Measurements from ENCODE around the gene MAML3. TPM values are rescaled to one million over a fixed set of nuclear protein-coding genes. Genes with fewer than 3 reads are reported as not detected.

MAML3 gene
- total RNA-seq, 1 donor, result 0.72 TPM

- Histone ChIP-seq H4K20me1 (ENCODE audit: insufficient read depth, low read length) (no peaks in the 10 kb centered on the region), H3K36me3 (ENCODE audit: insufficient read depth, low read length) (no peaks in the 10 kb centered on the region), H2AFZ (ENCODE audit: low read length) (no peak overlapping the region), H3K79me2 (ENCODE audit: insufficient read depth, low read length) (no peaks in the 10 kb centered on the region), H3K27ac (ENCODE audit: low read depth, low read length) (no peak overlapping the region), H3K4me3 (ENCODE audit: insufficient read depth, low read length) (no peak overlapping the region), H3K4me1 (ENCODE audit: insufficient read depth, low read length) (peaks cover 6% of the 10 kb centered on the region), H3K27me3 (ENCODE audit: insufficient read depth, low read length) (no peaks in the 10 kb centered on the region), H3K9me3 (ENCODE audit: low read depth, low read length) (no peaks in the 10 kb centered on the region), H3K4me2 (ENCODE audit: insufficient read depth, low read length) (no peak overlapping the region)
- no peak for TF ChIP-seq CTCF (IDR thresholded peaks at IDR 0.05; ENCODE audit: extremely low read depth, low read depth, low read length)
- no peak for DNase-seq (ENCODE audit: insufficient read length, low spot score, missing footprints)
Observed at GRCh38 chr4:140130677-140131076, 23.3 kb downstream of the MAML3 start.

GRCh38 chr4:140127422-140127821, 26.6 kb downstream of the MAML3 start:
- no peak overlapping the region for H3K4me3 ChIP-seq (ENCODE audit: insufficient read depth, low read length)
- no peaks in the 10 kb centered on the region for H3K27me3 ChIP-seq (ENCODE audit: insufficient read depth, low read length)
- no peak overlapping the region for H3K27ac ChIP-seq (ENCODE audit: low read depth, low read length)
- H4K20me1 ChIP-seq (ENCODE audit: insufficient read depth, low read length), result no peaks in the 10 kb centered on the region
- H2AFZ ChIP-seq (ENCODE audit: low read length), result no peak overlapping the region
- H3K9me3 ChIP-seq (ENCODE audit: low read depth, low read length), result no peaks in the 10 kb centered on the region
- DNase-seq (ENCODE audit: insufficient read length, low spot score, missing footprints), result no peak
- no peak overlapping the region for H3K4me2 ChIP-seq (ENCODE audit: insufficient read depth, low read length)
- no peak for TF ChIP-seq CTCF (IDR thresholded peaks at IDR 0.05; ENCODE audit: extremely low read depth, low read depth, low read length)
- no peaks in the 10 kb centered on the region for H3K36me3 ChIP-seq (ENCODE audit: insufficient read depth, low read length)
- H3K79me2 ChIP-seq (ENCODE audit: insufficient read depth, low read length), result no peaks in the 10 kb centered on the region
- peaks cover 4% of the 10 kb centered on the region for H3K4me1 ChIP-seq (ENCODE audit: insufficient read depth, low read length)

GRCh38 chr4:140126261-140126660, 27.7 kb downstream of the MAML3 start:
- Histone ChIP-seq H3K27me3 (ENCODE audit: insufficient read depth, low read length) (no peaks in the 10 kb centered on the region), H3K4me2 (ENCODE audit: insufficient read depth, low read length) (no peak overlapping the region), H3K9me3 (ENCODE audit: low read depth, low read length) (no peaks in the 10 kb centered on the region), H4K20me1 (ENCODE audit: insufficient read depth, low read length) (no peaks in the 10 kb centered on the region), H3K27ac (ENCODE audit: low read depth, low read length) (no peak overlapping the region), H3K79me2 (ENCODE audit: insufficient read depth, low read length) (no peaks in the 10 kb centered on the region), H2AFZ (ENCODE audit: low read length) (no peak overlapping the region), H3K4me3 (ENCODE audit: insufficient read depth, low read length) (no peak overlapping the region), H3K36me3 (ENCODE audit: insufficient read depth, low read length) (no peaks in the 10 kb centered on the region), H3K4me1 (ENCODE audit: insufficient read depth, low read length) (peaks cover 4% of the 10 kb centered on the region)
- TF ChIP-seq CTCF (IDR thresholded peaks at IDR 0.05; ENCODE audit: extremely low read depth, low read depth, low read length), result no peak
- no peak for DNase-seq (ENCODE audit: insufficient read length, low spot score, missing footprints)

- TF ChIP-seq CTCF (IDR thresholded peaks at IDR 0.05; ENCODE audit: extremely low read depth, low read depth, low read length), result no peak
Observed at GRCh38 chr4:140125374-140125773, 28.6 kb downstream of the MAML3 start.

More at GRCh38 chr4:140125374-140125773, 28.6 kb downstream of the MAML3 start:
- Histone ChIP-seq H3K4me2 (ENCODE audit: insufficient read depth, low read length) (no peak overlapping the region), H3K27ac (ENCODE audit: low read depth, low read length) (no peak overlapping the region), H3K27me3 (ENCODE audit: insufficient read depth, low read length) (no peaks in the 10 kb centered on the region), H3K9me3 (ENCODE audit: low read depth, low read length) (no peaks in the 10 kb centered on the region), H4K20me1 (ENCODE audit: insufficient read depth, low read length) (no peaks in the 10 kb centered on the region), H3K79me2 (ENCODE audit: insufficient read depth, low read length) (no peaks in the 10 kb centered on the region), H3K4me3 (ENCODE audit: insufficient read depth, low read length) (no peak overlapping the region), H2AFZ (ENCODE audit: low read length) (no peak overlapping the region), H3K36me3 (ENCODE audit: insufficient read depth, low read length) (no peaks in the 10 kb centered on the region), H3K4me1 (ENCODE audit: insufficient read depth, low read length) (peaks cover 2% of the 10 kb centered on the region)
- no peak for DNase-seq (ENCODE audit: insufficient read length, low spot score, missing footprints)

All from osteoblast (primary cell).